IPS-15b (cell line): ENCODE results near the gene ARHGAP24.

Experiments used
- H3K27me3 ChIP-seq: one replicate; pipeline ENCODE4 v1.6.1; 2013; ENCODE audit warnings: low read length; ENCODE audit not compliant: control insufficient read depth, insufficient read depth
- H3K36me3 ChIP-seq: one replicate; pipeline ENCODE4 v1.6.1; 2013; ENCODE audit warnings: low read length; ENCODE audit not compliant: control insufficient read depth, insufficient read depth
- H3K4me1 ChIP-seq: one replicate; pipeline ENCODE4 v1.6.1; 2013; ENCODE audit warnings: mild to moderate bottlenecking, low read length; ENCODE audit not compliant: control insufficient read depth, insufficient read depth
- H3K4me3 ChIP-seq: one replicate; pipeline ENCODE4 v1.5.1; 2013; ENCODE audit warnings: low read depth, low read length
- H3K9ac ChIP-seq: one replicate; pipeline ENCODE4 v1.6.1; 2013; ENCODE audit warnings: low read depth, mild to moderate bottlenecking, low read length
- H3K9me3 ChIP-seq: one replicate; pipeline ENCODE4 v1.6.1; 2013; ENCODE audit warnings: mild to moderate bottlenecking, low read length; ENCODE audit not compliant: control insufficient read depth, insufficient read depth

The ARHGAP24 gene

DNA sequence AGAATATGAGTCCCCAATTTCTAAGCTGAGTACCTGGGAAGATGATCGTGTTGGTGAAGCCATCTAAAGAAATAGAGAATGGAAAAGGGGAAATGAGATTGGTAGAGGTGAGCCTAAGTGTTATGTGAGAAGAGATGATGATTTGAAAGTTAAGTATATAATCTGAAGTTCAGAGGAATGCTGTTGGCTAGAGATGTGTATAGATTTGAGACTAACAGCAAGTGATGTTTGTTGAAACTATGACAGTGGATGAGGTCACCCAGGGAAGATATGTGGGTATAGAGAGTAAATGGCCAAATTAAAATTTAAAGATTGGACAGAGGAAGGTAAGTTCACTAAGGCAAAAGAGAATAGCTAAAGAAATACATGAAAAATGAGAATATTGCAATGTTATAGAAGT lies 560.7 kb downstream of the ARHGAP24 start:
- Histone ChIP-seq H3K4me1 (no peaks in the 10 kb centered on the region), H3K9me3 (no peaks in the 10 kb centered on the region), H3K9ac (no peak overlapping the region), H3K36me3 (no peaks in the 10 kb centered on the region), H3K4me3 (no peak overlapping the region), H3K27me3 (no peaks in the 10 kb centered on the region)

GRCh38 chr4:86036736-86037135 lies 561.8 kb downstream of the ARHGAP24 start:
- Histone ChIP-seq H3K9me3 (no peaks in the 10 kb centered on the region), H3K36me3 (no peaks in the 10 kb centered on the region), H3K4me1 (no peaks in the 10 kb centered on the region), H3K4me3 (no peak overlapping the region), H3K9ac (no peak overlapping the region), H3K27me3 (no peaks in the 10 kb centered on the region)

GRCh38 chr4:86038037-86038436 lies 563.1 kb downstream of the ARHGAP24 start:
- no peaks in the 10 kb centered on the region for H3K27me3 ChIP-seq
- no peaks in the 10 kb centered on the region for H3K9me3 ChIP-seq
- H3K4me3 ChIP-seq, result no peak overlapping the region
- H3K36me3 ChIP-seq, result no peaks in the 10 kb centered on the region
- no peaks in the 10 kb centered on the region for H3K4me1 ChIP-seq
- H3K9ac ChIP-seq, result no peak overlapping the region

DNA sequence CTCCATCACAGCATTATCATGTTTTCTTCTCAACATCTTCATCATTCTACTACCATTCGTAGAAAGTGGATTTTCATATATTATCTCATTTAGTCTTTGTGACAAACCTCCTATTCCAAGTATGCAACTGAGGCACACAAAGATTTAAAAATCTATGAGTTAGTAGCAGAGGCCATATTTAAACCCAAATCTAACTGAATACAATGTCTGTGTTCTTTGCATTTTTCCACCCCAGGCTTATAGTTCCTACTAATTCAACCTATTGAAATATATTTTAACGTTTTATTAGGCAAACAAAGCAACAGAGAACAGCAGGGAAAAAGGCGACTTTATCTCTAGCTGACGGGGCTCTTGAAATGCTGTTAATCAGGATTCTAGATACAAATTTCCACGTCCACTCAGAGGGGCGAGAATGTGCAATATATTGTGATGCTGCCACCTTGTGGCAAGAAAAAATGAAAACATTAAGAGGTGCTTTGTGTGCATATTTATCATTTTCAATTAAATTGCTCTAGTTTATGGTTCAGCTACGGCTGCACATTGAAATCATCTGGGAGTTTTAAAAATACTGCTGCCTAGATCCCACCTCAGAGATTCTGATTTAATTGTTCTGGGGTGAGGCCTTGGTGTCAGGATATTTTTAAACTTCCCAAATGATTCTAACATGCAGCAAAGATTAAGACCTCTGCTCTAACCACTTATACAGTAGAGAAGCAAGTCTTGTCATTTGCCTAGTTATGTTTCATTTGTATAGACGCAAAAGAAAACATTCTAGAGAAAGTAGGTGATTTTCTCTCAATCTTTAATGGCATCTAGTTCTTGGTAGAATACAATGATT lies 569.0 kb downstream of the ARHGAP24 start:
- Histone ChIP-seq H3K4me1 (no peaks in the 10 kb centered on the region), H3K9me3 (no peaks in the 10 kb centered on the region), H3K4me3 (no peak overlapping the region), H3K9ac (no peak overlapping the region), H3K36me3 (no peaks in the 10 kb centered on the region), H3K27me3 (no peaks in the 10 kb centered on the region)

DNA sequence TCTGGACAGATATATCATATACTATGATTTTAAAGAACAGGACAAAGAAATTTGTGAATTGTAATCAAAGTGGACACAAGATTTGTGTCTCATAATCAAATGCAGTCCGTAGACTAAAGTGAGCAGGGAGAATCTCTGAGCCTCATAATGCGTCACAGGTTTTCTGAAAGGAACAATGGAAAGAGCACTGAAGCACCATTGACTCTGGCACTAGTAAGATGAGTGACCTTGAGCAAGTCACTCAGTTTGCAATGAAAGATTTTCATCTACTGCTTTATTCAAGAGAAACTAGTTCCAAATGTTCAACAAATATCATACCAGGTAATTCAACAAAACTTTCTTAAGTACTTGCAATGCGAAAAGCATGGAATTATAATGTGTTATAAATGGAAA lies 569.6 kb downstream of the ARHGAP24 start:
- Histone ChIP-seq H3K9ac (no peak overlapping the region), H3K36me3 (no peaks in the 10 kb centered on the region), H3K4me1 (no peaks in the 10 kb centered on the region), H3K4me3 (no peak overlapping the region), H3K27me3 (no peaks in the 10 kb centered on the region), H3K9me3 (no peaks in the 10 kb centered on the region)

GRCh38 chr4:86048426-86048825 lies 573.5 kb downstream of the ARHGAP24 start:
- Histone ChIP-seq H3K4me3 (no peak overlapping the region), H3K27me3 (no peaks in the 10 kb centered on the region), H3K36me3 (no peaks in the 10 kb centered on the region), H3K9me3 (no peaks in the 10 kb centered on the region), H3K4me1 (peaks cover 2% of the 10 kb centered on the region), H3K9ac (no peak overlapping the region)

- Histone ChIP-seq H3K36me3 (no peaks in the 10 kb centered on the region), H3K9ac (no peak overlapping the region), H3K4me1 (peaks cover 2% of the 10 kb centered on the region), H3K4me3 (no peak overlapping the region), H3K27me3 (no peaks in the 10 kb centered on the region), H3K9me3 (no peaks in the 10 kb centered on the region)
Measured at GRCh38 chr4:86050496-86050895, 575.5 kb downstream of the ARHGAP24 start.
